HEK293T (cell line): ENCODE results near the gene ABHD3.

Source experiments
- BHLHE40 ChIP-seq: fragments of 450-650 bp; IDR thresholded peaks from 2 replicates; pipeline ENCODE4 v1.6.1; 2016; ENCODE audit warnings: mild to moderate bottlenecking, moderate library complexity, borderline replicate concordance
- ELF4 ChIP-seq: fragments of 450-650 bp; IDR thresholded peaks from 2 replicates; pipeline ENCODE4 v1.6.1; 2017; ENCODE audit warnings: antibody characterized with exemption
- FOXA1 ChIP-seq: fragments of 450-650 bp; IDR thresholded peaks from 2 replicates; pipeline ENCODE4 v1.6.1; 2016; ENCODE audit warnings: mild to moderate bottlenecking
- FOXK2 ChIP-seq: fragments of 450-650 bp; IDR thresholded peaks from 2 replicates; pipeline ENCODE4 v1.6.1; 2016; ENCODE audit warnings: mild to moderate bottlenecking
- FOXM1 ChIP-seq: fragments of 450-650 bp; IDR thresholded peaks from 2 replicates; pipeline ENCODE4 v1.6.1; 2017; ENCODE audit warnings: mild to moderate bottlenecking, borderline replicate concordance
- LEF1 ChIP-seq: fragments of 450-650 bp; IDR thresholded peaks from 2 replicates; pipeline ENCODE4 v1.6.1; 2017; ENCODE audit warnings: mild to moderate bottlenecking, borderline replicate concordance
- NFRKB ChIP-seq: fragments of 450-650 bp; IDR thresholded peaks from 2 replicates; pipeline ENCODE4 v1.6.1; 2016; ENCODE audit warnings: mild to moderate bottlenecking, moderate library complexity
- SP1 ChIP-seq: fragments of 450-650 bp; IDR thresholded peaks from 2 replicates; pipeline ENCODE4 v1.6.1; 2017
- SUZ12 ChIP-seq: fragments of 450-650 bp; IDR thresholded peaks from 2 replicates; pipeline ENCODE4 v1.6.1; 2016; ENCODE audit warnings: mild to moderate bottlenecking
- TARDBP ChIP-seq: fragments of 450-650 bp; IDR thresholded peaks from 2 replicates; pipeline ENCODE4 v1.6.1; 2016
- ZNF384 ChIP-seq: fragments of 450-650 bp; IDR thresholded peaks from 2 replicates; pipeline ENCODE4 v1.6.1; 2016
- TF ChIP-seq, protein P1 (sequence below): fragments of 450-650 bp; IDR thresholded peaks from 2 replicates; pipeline ENCODE4 v1.6.1; 2016

- TF ChIP-seq FOXK2 (no peak), FOXM1 (no peak), SUZ12 (no peak), NFRKB (no peak), ELF4 (no peak), LEF1 (no peak), ZNF384 (no peak), BHLHE40 (no peak), SP1 (no peak), TARDBP (no peak), FOXA1 (no peak)
- TF ChIP-seq, protein P1, sequence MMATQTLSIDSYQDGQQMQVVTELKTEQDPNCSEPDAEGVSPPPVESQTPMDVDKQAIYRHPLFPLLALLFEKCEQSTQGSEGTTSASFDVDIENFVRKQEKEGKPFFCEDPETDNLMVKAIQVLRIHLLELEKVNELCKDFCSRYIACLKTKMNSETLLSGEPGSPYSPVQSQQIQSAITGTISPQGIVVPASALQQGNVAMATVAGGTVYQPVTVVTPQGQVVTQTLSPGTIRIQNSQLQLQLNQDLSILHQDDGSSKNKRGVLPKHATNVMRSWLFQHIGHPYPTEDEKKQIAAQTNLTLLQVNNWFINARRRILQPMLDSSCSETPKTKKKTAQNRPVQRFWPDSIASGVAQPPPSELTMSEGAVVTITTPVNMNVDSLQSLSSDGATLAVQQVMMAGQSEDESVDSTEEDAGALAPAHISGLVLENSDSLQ: no peak
These were observed 40.7 kb upstream of the ABHD3 start for GRCh38 chr18:21745231-21745630.
